Mucosa of rectum (tissue), 2 donors: Measurements from ENCODE around the gene IGSF8.

Experiments
- H3K27ac ChIP-seq, 2 donors: one replicate each; pipeline ENCODE4 v1.7.0; 2013; ENCODE audit warnings: inconsistent platforms in 2 of 2, low read depth in 2 of 2, low read length in 2 of 2
- H3K27me3 ChIP-seq, 2 donors: one replicate each; pipeline ENCODE4 v1.7.0; 2013; ENCODE audit warnings: low read length in 2 of 2; ENCODE audit not compliant: control insufficient read depth in 2 of 2, insufficient read depth in 2 of 2
- H3K36me3 ChIP-seq, 2 donors: one replicate each; pipeline ENCODE4 v1.7.0; 2013; ENCODE audit warnings: low read length in 2 of 2; ENCODE audit not compliant: control insufficient read depth in 2 of 2, insufficient read depth in 2 of 2
- H3K4me1 ChIP-seq, 2 donors: one replicate each; pipeline ENCODE4 v1.7.0; 2013; ENCODE audit warnings: low read length in 2 of 2, mild to moderate bottlenecking in 1 of 2; ENCODE audit not compliant: control insufficient read depth in 2 of 2, insufficient read depth in 2 of 2
- H3K4me3 ChIP-seq, 2 donors: one replicate each; pipeline ENCODE4 v1.7.0; 2013; ENCODE audit warnings: low read length in 2 of 2
- H3K9ac ChIP-seq, 2 donors: one replicate each; pipeline ENCODE4 v1.7.0; 2013; ENCODE audit warnings: low read length in 2 of 2, low read depth in 1 of 2, mild to moderate bottlenecking in 1 of 2
- H3K9me3 ChIP-seq, 2 donors: one replicate each; pipeline ENCODE4 v1.7.0; 2013; ENCODE audit warnings: low read length in 2 of 2; ENCODE audit not compliant: control insufficient read depth in 2 of 2
- donor health status: healthy.
- donor health status: Normal muscosa, but diverticular disease.

IGSF8 gene

GRCh38 chr1:160097151-160097910, 1.1 kb downstream of the IGSF8 start:
- H3K36me3 ChIP-seq, result peaks cover 4 to 14% of the 10 kb centered on the region in 2 donors
- peak overlapping the region; percentile 80 to 91 for H3K4me3 ChIP-seq
- no peaks in the 10 kb centered on the region for H3K27me3 ChIP-seq
- peaks cover 50 to 66% of the 10 kb centered on the region in 2 donors for H3K4me1 ChIP-seq
- peak overlapping the region; percentile 89 to 94 for H3K9ac ChIP-seq
- no peaks in the 10 kb centered on the region for H3K9me3 ChIP-seq
- peak overlapping the region; percentile 88 to 93 for H3K27ac ChIP-seq

GRCh38 chr1:160096274-160097116, 1.9 kb downstream of the IGSF8 start:
- no peak overlapping the region for H3K27ac ChIP-seq

GRCh38 chr1:160095382-160096105, 2.9 kb downstream of the IGSF8 start:
- Histone ChIP-seq H3K4me1 (peaks cover 43 to 54% of the 10 kb centered on the region in 2 donors), H3K27ac (peak overlapping the region in 1 of 2 donors; percentile 23), H3K36me3 (peaks cover 11 to 27% of the 10 kb centered on the region in 2 donors), H3K9ac (no peak overlapping the region), H3K9me3 (no peaks in the 10 kb centered on the region), H3K4me3 (no peak overlapping the region), H3K27me3 (no peaks in the 10 kb centered on the region)

More at GRCh38 chr1:160096274-160097116, 1.9 kb downstream of the IGSF8 start:
- Histone ChIP-seq H3K27me3 (no peaks in the 10 kb centered on the region), H3K36me3 (peaks cover 8 to 22% of the 10 kb centered on the region in 2 donors), H3K4me1 (peaks cover 48 to 59% of the 10 kb centered on the region in 2 donors), H3K9me3 (no peaks in the 10 kb centered on the region), H3K4me3 (peak overlapping the region in 1 of 2 donors; percentile 23), H3K9ac (peak overlapping the region; percentile 20 to 44)

- H3K9me3 ChIP-seq, result no peaks in the 10 kb centered on the region
- H3K27me3 ChIP-seq, result no peaks in the 10 kb centered on the region
- H3K4me1 ChIP-seq, result peaks cover 43 to 54% of the 10 kb centered on the region in 2 donors
- H3K9ac ChIP-seq, result no peak overlapping the region
- peaks cover 15 to 30% of the 10 kb centered on the region in 2 donors for H3K36me3 ChIP-seq
- H3K4me3 ChIP-seq, result no peak overlapping the region
- H3K27ac ChIP-seq, result peak overlapping the region; percentile 59 to 67
Measured at GRCh38 chr1:160094806-160095205, 3.6 kb downstream of the IGSF8 start.

- Histone ChIP-seq H3K27ac (peak overlapping the region; percentile 59 to 67), H3K27me3 (no peaks in the 10 kb centered on the region), H3K9me3 (no peaks in the 10 kb centered on the region), H3K36me3 (peaks cover 15 to 30% of the 10 kb centered on the region in 2 donors), H3K4me1 (peaks cover 43 to 54% of the 10 kb centered on the region in 2 donors), H3K9ac (no peak overlapping the region), H3K4me3 (no peak overlapping the region)
Measured at GRCh38 chr1:160094291-160094625, 4.2 kb downstream of the IGSF8 start.

- no peaks in the 10 kb centered on the region for H3K27me3 ChIP-seq
- H3K9ac ChIP-seq, result no peak overlapping the region
- H3K4me3 ChIP-seq, result no peak overlapping the region
- H3K27ac ChIP-seq, result peak overlapping the region; percentile 59 to 67
- H3K4me1 ChIP-seq, result peaks cover 43 to 50% of the 10 kb centered on the region in 2 donors
- peaks cover 15 to 30% of the 10 kb centered on the region in 2 donors for H3K36me3 ChIP-seq
- no peaks in the 10 kb centered on the region for H3K9me3 ChIP-seq
Measured at GRCh38 chr1:160093624-160094290, 4.7 kb downstream of the IGSF8 start.

GRCh38 chr1:160093069-160093395, 5.4 kb downstream of the IGSF8 start:
- H3K4me3 ChIP-seq, result no peak overlapping the region
- peaks cover 15 to 30% of the 10 kb centered on the region in 2 donors for H3K36me3 ChIP-seq
- peaks cover 43 to 50% of the 10 kb centered on the region in 2 donors for H3K4me1 ChIP-seq
- H3K9me3 ChIP-seq, result no peaks in the 10 kb centered on the region
- H3K27ac ChIP-seq, result no peak overlapping the region
- no peaks in the 10 kb centered on the region for H3K27me3 ChIP-seq
- H3K9ac ChIP-seq, result no peak overlapping the region

- peaks cover 38 to 45% of the 10 kb centered on the region in 2 donors for H3K4me1 ChIP-seq
- no peak overlapping the region for H3K9ac ChIP-seq
- no peak overlapping the region for H3K27ac ChIP-seq
- no peak overlapping the region for H3K4me3 ChIP-seq
- peaks cover 15 to 30% of the 10 kb centered on the region in 2 donors for H3K36me3 ChIP-seq
- H3K27me3 ChIP-seq, result no peaks in the 10 kb centered on the region
- no peaks in the 10 kb centered on the region for H3K9me3 ChIP-seq
Measured at GRCh38 chr1:160092366-160093068, 5.9 kb downstream of the IGSF8 start.

- Histone ChIP-seq H3K27me3 (no peaks in the 10 kb centered on the region), H3K4me3 (no peak overlapping the region), H3K36me3 (peaks cover 15 to 30% of the 10 kb centered on the region in 2 donors), H3K9me3 (no peaks in the 10 kb centered on the region), H3K4me1 (peaks cover 31 to 37% of the 10 kb centered on the region in 2 donors), H3K27ac (no peak overlapping the region), H3K9ac (no peak overlapping the region)
Measured at GRCh38 chr1:160091666-160092223, 6.7 kb downstream of the IGSF8 start.
